NB4 (cell line): ENCODE results near the gene NFATC1.

Source experiments
- DNase-seq: peaks from one replicate; pipeline ENCODE4 v3.0.0; 2010; ENCODE audit warnings: low read depth
- H3K4me3 ChIP-seq: one replicate; pipeline ENCODE4 v1.5.1; 2011; ENCODE audit warnings: mild to moderate bottlenecking, low read depth, low read length, moderate library complexity
- CTCF ChIP-seq: IDR thresholded peaks from one replicate; pipeline ENCODE4 v1.5.1; 2012; ENCODE audit warnings: low read depth, low read length
- MYC ChIP-seq: IDR thresholded peaks from 2 replicates; pipeline ENCODE4 v1.6.1; 2011; ENCODE audit warnings: low read depth, low read length
- POLR2A ChIP-seq: IDR thresholded peaks from 2 replicates; pipeline ENCODE4 v1.6.1; 2011; ENCODE audit warnings: mild to moderate bottlenecking; ENCODE audit not compliant: insufficient read length; ENCODE audit errors: extremely low read depth
- TF ChIP-seq, protein P1 (sequence below): IDR thresholded peaks from 2 replicates; pipeline ENCODE4 v1.6.1; 2011; ENCODE audit warnings: low read depth, low read length

Gene NFATC1

GRCh38 chr18:79472176-79472575 is 76.4 kb downstream of the NFATC1 start:
- H3K4me3 ChIP-seq: no peak overlapping the region
- DNase-seq: no peak
- TF ChIP-seq, protein P1, sequence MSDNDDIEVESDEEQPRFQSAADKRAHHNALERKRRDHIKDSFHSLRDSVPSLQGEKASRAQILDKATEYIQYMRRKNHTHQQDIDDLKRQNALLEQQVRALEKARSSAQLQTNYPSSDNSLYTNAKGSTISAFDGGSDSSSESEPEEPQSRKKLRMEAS: no peak
- TF ChIP-seq POLR2A (no peak), CTCF (no peak), MYC (no peak)

- no peak for DNase-seq
- TF ChIP-seq CTCF: no peak
- TF ChIP-seq, protein P1: no peak
- TF ChIP-seq MYC: no peak
- TF ChIP-seq POLR2A: no peak
- no peak overlapping the region for H3K4me3 ChIP-seq
Measured at GRCh38 chr18:79472946-79473345, 77.2 kb downstream of the NFATC1 start.

- TF ChIP-seq CTCF (no peak), MYC (no peak), POLR2A (no peak)
- TF ChIP-seq, protein P1: no peak
- no peak for DNase-seq
Measured at GRCh38 chr18:79476031-79476917, 80.5 kb downstream of the NFATC1 start.

DNA sequence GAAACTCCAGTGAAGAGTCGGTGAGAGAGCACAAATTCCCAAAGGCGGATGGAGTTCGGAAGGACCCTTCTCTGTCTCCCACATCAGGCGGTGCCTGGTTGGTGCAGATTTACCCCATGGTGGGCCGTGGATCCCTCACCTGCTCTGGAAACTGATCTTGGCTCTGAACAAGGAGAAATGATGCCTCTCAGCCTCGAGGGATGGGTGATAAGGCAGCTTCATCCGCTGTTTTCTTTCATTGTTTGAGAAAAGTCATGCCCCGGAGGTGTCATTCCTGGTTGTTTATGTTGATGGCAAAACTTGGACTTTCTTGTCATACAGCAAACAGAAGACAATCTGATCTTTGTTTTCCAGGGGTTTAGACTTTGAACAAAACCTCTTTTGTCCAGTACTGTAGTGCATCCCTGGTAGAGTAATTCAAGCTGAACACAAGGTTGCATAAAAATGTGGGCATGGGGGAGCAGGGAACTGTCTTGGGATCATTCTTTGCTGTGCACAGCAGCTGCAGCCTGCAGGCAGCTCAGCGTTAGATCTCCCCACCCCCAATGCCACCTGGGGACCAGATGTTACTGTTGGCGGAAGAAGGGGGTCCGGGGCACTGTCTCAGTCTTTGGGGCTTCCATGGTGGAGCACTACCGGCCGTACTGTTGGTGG is 81.3 kb downstream of the NFATC1 start:
- H3K4me3 ChIP-seq: no peak overlapping the region
- DNase-seq: no peak
- TF ChIP-seq MYC: no peak
- no peak for TF ChIP-seq POLR2A
- TF ChIP-seq, protein P1: no peak

More at GRCh38 chr18:79476031-79476917, 80.5 kb downstream of the NFATC1 start:
- no peak overlapping the region for H3K4me3 ChIP-seq

DNA sequence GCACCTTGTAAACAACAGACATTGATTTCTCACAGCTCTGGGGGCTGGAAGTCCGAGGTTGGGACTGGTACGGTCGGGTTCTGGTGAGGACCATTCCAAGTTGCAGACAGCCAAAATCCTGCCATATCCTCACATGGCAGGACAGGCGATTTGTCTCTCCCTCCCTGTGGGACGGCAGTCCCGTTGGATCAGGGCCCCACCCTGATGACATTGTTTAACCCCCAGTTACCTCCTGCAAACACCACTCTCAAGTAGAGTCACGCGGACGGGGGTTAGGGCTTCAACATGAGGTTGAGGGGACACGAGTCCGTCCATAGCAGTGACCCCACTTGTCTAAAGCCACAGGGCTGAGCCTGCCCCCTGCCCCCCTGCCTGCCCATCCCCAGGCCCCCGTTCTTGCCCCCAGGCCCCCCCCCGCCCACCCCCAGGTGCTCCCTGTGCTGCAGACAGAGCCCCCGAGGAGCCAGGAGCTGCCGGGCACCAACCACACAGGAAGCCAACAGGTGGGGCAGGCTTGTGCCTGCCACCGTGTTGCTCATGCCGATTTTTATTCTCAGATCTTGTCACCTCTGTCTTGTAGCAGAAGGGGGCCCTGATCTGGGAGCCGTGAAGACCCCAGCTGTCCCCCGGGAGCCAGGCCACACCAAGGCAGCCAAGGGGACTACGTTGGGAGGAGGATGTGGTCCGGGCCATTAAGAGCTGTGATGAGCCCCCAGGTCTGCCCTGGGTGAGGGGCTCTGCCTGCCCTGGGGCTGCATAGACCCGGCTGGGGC is 82.2 kb downstream of the NFATC1 start:
- no peak for DNase-seq
- H3K4me3 ChIP-seq: no peak overlapping the region
- TF ChIP-seq CTCF (no peak), MYC (no peak), POLR2A (no peak)
- TF ChIP-seq, protein P1: no peak
